H9 (cell line): ENCODE measurements around the gene MYO7B. TPM values are rescaled to one million over a fixed set of nuclear protein-coding genes. Genes with fewer than 3 reads are reported as not detected.

Source experiments
- DNase-seq: peaks from one replicate; pipeline ENCODE4 v3.0.0-alpha.2; 2017
- H2AFZ ChIP-seq: one replicate; pipeline ENCODE4 v1.6.1; 2013; ENCODE audit warnings: mild to moderate bottlenecking, low read length, control low read depth, moderate library complexity
- H2AK5ac ChIP-seq: 2 replicates; pipeline ENCODE4 v1.6.1; 2013; ENCODE audit warnings: low read length, control low read depth, mixed read lengths; ENCODE audit not compliant: insufficient read length
- H2BK120ac ChIP-seq: one replicate; pipeline ENCODE4 v1.6.1; 2013; ENCODE audit warnings: low read depth, mild to moderate bottlenecking, low read length, control low read depth, inconsistent platforms; ENCODE audit not compliant: poor library complexity, severe bottlenecking
- H2BK12ac ChIP-seq: 2 replicates; pipeline ENCODE4 v1.6.1; 2013; ENCODE audit warnings: low read length, control low read depth, mixed read lengths, low read depth; ENCODE audit not compliant: insufficient read length
- H2BK15ac ChIP-seq: 2 replicates; pipeline ENCODE4 v1.6.1; 2013; ENCODE audit warnings: low read depth, low read length, control low read depth
- H2BK20ac ChIP-seq: one replicate; pipeline ENCODE4 v1.6.1; 2013; ENCODE audit warnings: low read depth, mild to moderate bottlenecking, low read length, control low read depth, inconsistent platforms; ENCODE audit not compliant: poor library complexity, severe bottlenecking
- H2BK5ac ChIP-seq: 2 replicates; pipeline ENCODE4 v1.6.1; 2013; ENCODE audit warnings: low read length, control low read depth, mixed read lengths; ENCODE audit not compliant: insufficient read length
- H3K14ac ChIP-seq: 2 replicates; pipeline ENCODE4 v1.6.1; 2013; ENCODE audit warnings: low read length, control low read depth; ENCODE audit not compliant: insufficient read depth
- H3K18ac ChIP-seq: 2 replicates; pipeline ENCODE4 v1.6.1; 2013; ENCODE audit warnings: low read depth, mild to moderate bottlenecking, mixed read lengths, low read length, control low read depth; ENCODE audit not compliant: insufficient read length
- H3K23ac ChIP-seq: 2 replicates; pipeline ENCODE4 v1.6.1; 2013; ENCODE audit warnings: low read length, control low read depth, mixed read lengths, low read depth; ENCODE audit not compliant: insufficient read length
- H3K23me2 ChIP-seq: 2 replicates; pipeline ENCODE4 v1.6.1; 2013; ENCODE audit warnings: low read depth, mild to moderate bottlenecking, mixed read lengths, low read length, control low read depth; ENCODE audit not compliant: insufficient read length, poor library complexity, severe bottlenecking
- H3K27ac ChIP-seq: 2 replicates; pipeline ENCODE4 v1.5.1; 2013; ENCODE audit warnings: low read length, control low read depth, mixed read lengths, low read depth; ENCODE audit not compliant: insufficient read length
- H3K27me3 ChIP-seq: 2 replicates; pipeline ENCODE4 v1.6.1; 2013; ENCODE audit warnings: low read length, control low read depth, inconsistent platforms; ENCODE audit not compliant: insufficient read depth
- H3K4ac ChIP-seq: 2 replicates; pipeline ENCODE4 v1.6.1; 2013; ENCODE audit warnings: low read depth, mild to moderate bottlenecking, control low read depth, inconsistent platforms, low read length, moderate library complexity
- H3K4me1 ChIP-seq: 2 replicates; pipeline ENCODE4 v1.6.1; 2013; ENCODE audit warnings: low read length, control low read depth, inconsistent platforms; ENCODE audit not compliant: insufficient read depth
- H3K4me2 ChIP-seq: 2 replicates; pipeline ENCODE4 v1.6.1; 2013; ENCODE audit warnings: low read length, control low read depth, mixed read lengths; ENCODE audit not compliant: insufficient read length, insufficient read depth
- H3K56ac ChIP-seq: 2 replicates; pipeline ENCODE4 v1.6.1; 2013; ENCODE audit warnings: low read depth, mild to moderate bottlenecking, mixed read lengths, low read length, control low read depth; ENCODE audit not compliant: insufficient read length
- H3K79me1 ChIP-seq: 2 replicates; pipeline ENCODE4 v1.6.1; 2013; ENCODE audit warnings: low read depth, mild to moderate bottlenecking, moderate library complexity, low read length, control low read depth, inconsistent platforms; ENCODE audit not compliant: insufficient read depth, poor library complexity, severe bottlenecking
- H3K79me2 ChIP-seq: 2 replicates; pipeline ENCODE4 v1.6.1; 2013; ENCODE audit warnings: low read length, control low read depth, inconsistent platforms; ENCODE audit not compliant: insufficient read depth
- H3K9ac ChIP-seq: 2 replicates; pipeline ENCODE4 v1.6.1; 2013; ENCODE audit warnings: low read length, control low read depth, mixed read lengths; ENCODE audit not compliant: insufficient read length; ENCODE audit errors: extremely low read depth
- H3K9me3 ChIP-seq: one replicate; pipeline ENCODE4 v1.6.1; 2013; ENCODE audit warnings: low read depth, low read length, inconsistent platforms; ENCODE audit not compliant: control insufficient read depth
- H3T11ph ChIP-seq: one replicate; pipeline ENCODE4 v1.6.1; 2013; ENCODE audit warnings: mild to moderate bottlenecking, low read length, control low read depth, inconsistent platforms
- H4K20me1 ChIP-seq: one replicate; pipeline ENCODE4 v1.6.1; 2013; ENCODE audit not compliant: control insufficient read depth, insufficient read length, insufficient read depth
- H4K5ac ChIP-seq: 2 replicates; pipeline ENCODE4 v1.6.1; 2013; ENCODE audit warnings: low read depth, mild to moderate bottlenecking, mixed read lengths, low read length, control low read depth; ENCODE audit not compliant: insufficient read length
- H4K8ac ChIP-seq: replicated peaks from 2 replicates; pipeline ENCODE4 v1.6.1; 2013; ENCODE audit warnings: low read length, control low read depth, mixed read lengths, low read depth; ENCODE audit not compliant: insufficient read length
- H4K91ac ChIP-seq: 2 replicates; pipeline ENCODE4 v1.6.1; 2013; ENCODE audit warnings: low read depth, mild to moderate bottlenecking, moderate library complexity, mixed read lengths, low read length, control low read depth; ENCODE audit not compliant: insufficient read length
- H3K27ac Mint-ChIP-seq, 3 experiments: 2 replicates in 2 of 3; 3 replicates in 1 of 3; pipeline ENCODE4 v1.8.0; 2020 to 2021; ENCODE audit warnings: mixed read lengths in 3 of 3, mild to moderate bottlenecking in 1 of 3, moderate library complexity in 1 of 3
- H3K27me3 Mint-ChIP-seq: 2 replicates; pipeline ENCODE4 v1.8.0; 2021; ENCODE audit warnings: low read depth, mild to moderate bottlenecking, moderate library complexity, mixed read lengths
- H3K36me3 Mint-ChIP-seq, 3 experiments: 2 replicates in 2 of 3; 3 replicates in 1 of 3; pipeline ENCODE4 v1.8.0; 2020 to 2021; ENCODE audit warnings: low read depth in 3 of 3, mixed read lengths in 3 of 3; ENCODE audit not compliant: insufficient read depth in 1 of 3
- H3K4me1 Mint-ChIP-seq, 2 experiments: 2 replicates each; pipeline ENCODE4 v1.8.0; 2020; ENCODE audit warnings: mixed read lengths in 2 of 2
- H3K4me3 Mint-ChIP-seq, 2 experiments: 2 replicates in 1 of 2; 3 replicates in 1 of 2; pipeline ENCODE4 v1.8.0; 2020 to 2021; ENCODE audit warnings: mild to moderate bottlenecking in 2 of 2, mixed read lengths in 2 of 2, moderate library complexity in 1 of 2
- H3K9me3 Mint-ChIP-seq, 2 experiments: 2 replicates in 1 of 2; 3 replicates in 1 of 2; pipeline ENCODE4 v1.8.0; 2020; ENCODE audit warnings: mild to moderate bottlenecking in 2 of 2, mixed read lengths in 2 of 2, moderate library complexity in 1 of 2
- CTCF ChIP-seq: fragments of 200-600 bp; sonication (generic); conservative IDR thresholded peaks from 3 replicates; pipeline ENCODE4 v1.8.0; 2021; ENCODE audit warnings: antibody characterized with exemption, mild to moderate bottlenecking
- WGBS: extraction: QIAGEN DNeasy Blood & Tissue Kit; methylation state at CpG from one replicate; pipeline ENCODE4 v1.1.7; 2013; ENCODE audit warnings: missing lambda C conversion rate, low lambda C conversion rate, mixed read lengths; ENCODE audit not compliant: insufficient read length; ENCODE audit errors: extremely low coverage; 5-methylcytosine and 5-hydroxymethylcytosine counted together
- total RNA-seq: library from RNA; stranded (reverse); gene quantifications from 2 replicates; pipeline ENCODE4 v1.2.1, GENCODE V29; 2021

Gene MYO7B
- total RNA-seq, 1 experiment from 2014 or later = not detected

- Histone ChIP-seq H4K91ac (no peak overlapping the region), H2AK5ac (no peak overlapping the region), H3K27ac (no peak overlapping the region), H3K18ac (no peak overlapping the region), H2BK20ac (no peak overlapping the region), H3K9me3 (no peaks in the 10 kb centered on the region), H3K56ac (no peak overlapping the region), H3K9ac (no peak overlapping the region), H3K27me3 (no peaks in the 10 kb centered on the region), H4K20me1 (no peaks in the 10 kb centered on the region), H3K4me1 (no peaks in the 10 kb centered on the region), H3K4ac (no peak overlapping the region), H2BK5ac (no peak overlapping the region), H3K23me2 (no peaks in the 10 kb centered on the region), H4K8ac (no peak overlapping the region), H2BK15ac (no peak overlapping the region), H4K5ac (no peak overlapping the region), H3K79me2 (no peaks in the 10 kb centered on the region), H3K23ac (no peak overlapping the region), H2BK12ac (no peak overlapping the region), H3K79me1 (no peaks in the 10 kb centered on the region), H3K4me2 (no peak overlapping the region), H2AFZ (no peak overlapping the region), H3K14ac (no peak overlapping the region), H3T11ph (no peak overlapping the region), H2BK120ac (no peak overlapping the region)
- no peak overlapping the region for H3K27ac Mint-ChIP-seq
- no peaks in the 10 kb centered on the region for H3K27me3 Mint-ChIP-seq
- H3K4me1 Mint-ChIP-seq = no peaks in the 10 kb centered on the region
- no peak overlapping the region for H3K4me3 Mint-ChIP-seq
- no peaks in the 10 kb centered on the region for H3K36me3 Mint-ChIP-seq
- H3K9me3 Mint-ChIP-seq = no peaks in the 10 kb centered on the region; a peak in 1 of 5 replicates
- no peak for TF ChIP-seq CTCF
- no peak for DNase-seq
- WGBS = no CpG with 5 or more reads among the region's 17 CpGs
These were observed 61.8 kb downstream of the MYO7B start for GRCh38 chr2:127597046-127597983.
